Endothelial cell of umbilical vein (primary cell): Measurements from ENCODE around the gene NCEH1. TPM values are rescaled to one million over a fixed set of nuclear protein-coding genes. Genes with fewer than 3 reads are reported as not detected.

Experiments used
- BruUV-seq: library from RNA; stranded (reverse); fragments of 400-500 nt; replicated peaks from 2 replicates; lab custom pipeline; 2021; lab: Mats Ljungman, UMichigan
- CTCF ChIA-PET: fragments of 300-600, 350-600 bp; sonication (Branson Sonifier 250); formaldehyde crosslinking; loops from one replicate; lab custom pipeline; 2021; ENCODE audit warnings: antibody characterized with exemption, inconsistent platforms; lab: Charles Lee
- POLR2A ChIA-PET: fragments of 300-600, 350-600 bp; sonication (Branson Sonifier 250); formaldehyde crosslinking; loops from one replicate; lab custom pipeline; 2021; ENCODE audit warnings: antibody characterized with exemption, inconsistent platforms; lab: Charles Lee
- DNase-seq: peaks from one replicate; pipeline ENCODE4 v3.0.0-alpha.2; 2011; ENCODE audit warnings: low read depth, low spot score
- FAIRE-seq: peaks from 2 replicates; lab custom pipeline; 2011; peaks lifted over from hg19 to GRCh38; lab: Jason Lieb, UNC
- H2AFZ ChIP-seq: 2 replicates; pipeline ENCODE4 v1.6.0; 2012; ENCODE audit warnings: low read depth, low read length, control low read depth, inconsistent platforms
- H3K27ac ChIP-seq: 2 replicates; pipeline ENCODE4 v1.5.1; 2011; ENCODE audit warnings: low read depth, mild to moderate bottlenecking, control low read depth, low read length, moderate library complexity; ENCODE audit not compliant: insufficient read depth
- H3K27me3 ChIP-seq, 2 experiments: 2 replicates each; pipeline versions ENCODE4 v1.6.0 to v1.6.1; 2011; ENCODE audit warnings: low read length in 2 of 2, mixed read lengths in 1 of 2; ENCODE audit not compliant: control insufficient read depth in 2 of 2, insufficient read depth in 2 of 2
- H3K36me3 ChIP-seq, 2 experiments: 2 replicates in 1 of 2; 3 replicates in 1 of 2; pipeline ENCODE4 v1.5.1; 2011; ENCODE audit warnings: low read length in 2 of 2, mild to moderate bottlenecking in 1 of 2, moderate library complexity in 1 of 2; ENCODE audit not compliant: control insufficient read depth in 2 of 2, insufficient read depth in 2 of 2; ENCODE audit errors: extremely low read depth in 1 of 2
- H3K4me1 ChIP-seq: 3 replicates; pipeline ENCODE4 v1.5.1; 2011; ENCODE audit warnings: mild to moderate bottlenecking, low read length; ENCODE audit not compliant: control insufficient read depth, insufficient read depth; ENCODE audit errors: extremely low read depth
- H3K4me2 ChIP-seq: 2 replicates; pipeline ENCODE4 v1.6.1; 2011; ENCODE audit warnings: low read length, control low read depth, mixed read lengths; ENCODE audit not compliant: insufficient read depth
- H3K4me3 ChIP-seq, 3 experiments: fragments of 200-600 bp in 1 of 3; sonication (generic), shearing (Covaris generic) in 1 of 3; replicated peaks in 1 of 3; 2 replicates each; pipeline ENCODE4 v1.5.1; 2011 to 2016; ENCODE audit warnings: control low read depth in 3 of 3, low read length in 3 of 3, mild to moderate bottlenecking in 2 of 3, inconsistent platforms in 1 of 3, low read depth in 1 of 3, moderate library complexity in 1 of 3; ENCODE audit not compliant: insufficient read depth in 1 of 3
- H3K79me2 ChIP-seq: 2 replicates; pipeline ENCODE4 v1.6.0; 2012; ENCODE audit warnings: low read length, inconsistent platforms; ENCODE audit not compliant: control insufficient read depth, insufficient read depth
- H3K9ac ChIP-seq: replicated peaks from 2 replicates; pipeline ENCODE3; 2011; ENCODE audit warnings: low read length, control low read depth; ENCODE audit not compliant: insufficient read depth; ENCODE audit errors: extremely low read depth
- H3K9me1 ChIP-seq: replicated peaks from 3 replicates; pipeline ENCODE4 v1.6.0; 2011; ENCODE audit warnings: mild to moderate bottlenecking, low read length; ENCODE audit not compliant: control insufficient read depth, insufficient read depth; ENCODE audit errors: extremely low read depth
- H3K9me3 ChIP-seq: replicated peaks from 2 replicates; pipeline ENCODE4 v1.5.1; 2012; ENCODE audit warnings: low read length, inconsistent platforms; ENCODE audit not compliant: control insufficient read depth, insufficient read depth
- H4K20me1 ChIP-seq: replicated peaks from 2 replicates; pipeline ENCODE3; 2011; ENCODE audit warnings: mild to moderate bottlenecking, low read length; ENCODE audit not compliant: control insufficient read depth, insufficient read depth; ENCODE audit errors: extremely low read depth
- EZH2 ChIP-seq: IDR thresholded peaks from 2 replicates; pipeline ENCODE4 v1.6.1; 2012; ENCODE audit warnings: borderline replicate concordance, low read depth, mild to moderate bottlenecking, moderate library complexity, low read length, inconsistent platforms; ENCODE audit not compliant: severe bottlenecking
- FOS ChIP-seq: IDR thresholded peaks from 2 replicates; pipeline ENCODE4 v1.6.1; 2011; ENCODE audit warnings: mild to moderate bottlenecking, low read length, moderate library complexity, borderline replicate concordance; ENCODE audit not compliant: insufficient read depth
- GATA2 ChIP-seq: IDR thresholded peaks from 2 replicates; pipeline ENCODE4 v1.7.0; 2011; ENCODE audit warnings: low read depth, mild to moderate bottlenecking, moderate library complexity, mixed read lengths, low read length; ENCODE audit not compliant: insufficient read length, insufficient read depth
- JUN ChIP-seq: IDR thresholded peaks from 2 replicates; pipeline ENCODE4 v1.6.1; 2011; ENCODE audit warnings: borderline replicate concordance, low read depth; ENCODE audit not compliant: insufficient read length, insufficient read depth
- MYC ChIP-seq: IDR thresholded peaks from one replicate; pipeline ENCODE4 v1.6.1; 2011; ENCODE audit warnings: mild to moderate bottlenecking, low read depth, low read length
- POLR2A ChIP-seq: IDR thresholded peaks from 2 replicates; pipeline ENCODE4 v1.6.1; 2012; ENCODE audit warnings: low read depth, mild to moderate bottlenecking, control low read depth, low read length
- POLR2AphosphoS5 ChIP-seq: IDR thresholded peaks from 2 replicates; pipeline ENCODE4 v1.6.1; 2012; ENCODE audit warnings: low read depth, mild to moderate bottlenecking, control low read depth, low read length, moderate library complexity; ENCODE audit not compliant: insufficient read depth
- dilution Hi-C: fragments of 300-500 bp; cut with MboI; formaldehyde crosslinking; loops from one replicate; pipeline ENCODE4 v1.15.0; 2019; ENCODE audit warnings: low sequenced_read_pairs; ENCODE audit not compliant: extremely low pct_ligation_motif_present
- intact Hi-C: fragments of 100-400 bp; cut with micrococcal nuclease; formaldehyde crosslinking; loops from one replicate; pipeline ENCODE4 v1.10.0; 2022
- polyA plus RNA-seq, 4 experiments: library from polyadenylated mRNA; depleted of rRNA in 3 of 4; stranded (reverse) in 3 of 4; unstranded in 1 of 4; fragments of >200 nt; gene quantifications; 2 replicates each; pipeline versions ENCODE4 v1.2.1 to v1.2.3, GENCODE V29; 2011 to 2012; ENCODE audit warnings: missing spikeins in 1 of 4
- total RNA-seq: library from RNA; stranded (reverse); gene quantifications from 2 replicates; pipeline ENCODE4 v1.2.3, GENCODE V29; 2021
- TF ChIP-seq, protein P1 (sequence below): IDR thresholded peaks from 2 replicates; pipeline ENCODE4 v1.6.1; 2011; ENCODE audit not compliant: insufficient read depth, insufficient read length
- TF ChIP-seq, protein P2 (sequence below), 2 donors: IDR thresholded peaks; 1 replicate in 1 of 2; 2 replicates in 1 of 2; pipeline ENCODE4 v1.5.1; 2011; ENCODE audit warnings: low read length in 2 of 2, mild to moderate bottlenecking in 2 of 2, moderate library complexity in 2 of 2, control low read depth in 1 of 2, inconsistent platforms in 1 of 2, low read depth in 1 of 2; ENCODE audit not compliant: insufficient read depth in 1 of 2; ENCODE audit errors: extremely low read depth in 1 of 2

Gene NCEH1
- total and polyA plus RNA-seq, 2 donors (not counting 3 experiments of a cell fraction or from before 2014, with no cell fraction given), result 10.0 to 20.3 TPM

DNA sequence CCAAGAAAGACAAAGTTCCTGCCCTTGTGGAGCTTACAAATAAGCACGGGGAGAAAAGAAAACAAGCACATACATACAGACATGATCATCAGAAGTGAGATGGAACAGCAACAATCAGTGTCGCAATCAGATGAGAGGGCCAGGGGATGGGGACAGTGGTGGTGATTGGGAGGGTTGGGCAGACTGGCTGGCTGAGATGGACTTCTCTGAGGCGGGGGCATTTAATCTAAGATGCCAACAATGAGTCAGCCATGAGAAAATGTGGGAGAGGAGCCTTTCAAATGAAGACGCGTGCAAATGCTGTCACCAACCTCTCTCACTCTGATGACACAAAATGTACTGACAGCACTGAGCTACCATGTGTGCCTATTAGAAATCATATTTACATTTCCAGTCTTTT lies 81.4 kb downstream of the NCEH1 start:
- dilution Hi-C loops, result no loop called here
- no peak overlapping the region for H3K4me2 ChIP-seq
- POLR2A ChIA-PET, result no interaction called here
- H4K20me1 ChIP-seq, result no peaks in the 10 kb centered on the region
- no peak overlapping the region for H3K27ac ChIP-seq
- H2AFZ ChIP-seq, result no peak overlapping the region
- FAIRE-seq, result no peak
- CTCF ChIA-PET, result interaction anchor here (1.4 to 1.5 kb wide), 2 partner anchors 15 to 34 kb away, joined by 3 to 6 read pairs; no protein-coding TSS in a partner anchor
- H3K27me3 ChIP-seq, result no peaks in the 10 kb centered on the region
- H3K36me3 ChIP-seq, result no peaks in the 10 kb centered on the region
- no peak overlapping the region for H3K4me3 ChIP-seq
- DNase-seq, result no peak
- no TSS peak for BruUV-seq
- no peaks in the 10 kb centered on the region for H3K9me3 ChIP-seq
- intact Hi-C loops, result no loop called here
- H3K4me1 ChIP-seq, result peaks cover 6% of the 10 kb centered on the region
- H3K79me2 ChIP-seq, result no peaks in the 10 kb centered on the region
- TF ChIP-seq POLR2A, result no peak
- no peak for TF ChIP-seq GATA2
- TF ChIP-seq JUN, result no peak
- TF ChIP-seq, protein P1, sequence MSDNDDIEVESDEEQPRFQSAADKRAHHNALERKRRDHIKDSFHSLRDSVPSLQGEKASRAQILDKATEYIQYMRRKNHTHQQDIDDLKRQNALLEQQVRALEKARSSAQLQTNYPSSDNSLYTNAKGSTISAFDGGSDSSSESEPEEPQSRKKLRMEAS, result no peak
- TF ChIP-seq, protein P2, sequence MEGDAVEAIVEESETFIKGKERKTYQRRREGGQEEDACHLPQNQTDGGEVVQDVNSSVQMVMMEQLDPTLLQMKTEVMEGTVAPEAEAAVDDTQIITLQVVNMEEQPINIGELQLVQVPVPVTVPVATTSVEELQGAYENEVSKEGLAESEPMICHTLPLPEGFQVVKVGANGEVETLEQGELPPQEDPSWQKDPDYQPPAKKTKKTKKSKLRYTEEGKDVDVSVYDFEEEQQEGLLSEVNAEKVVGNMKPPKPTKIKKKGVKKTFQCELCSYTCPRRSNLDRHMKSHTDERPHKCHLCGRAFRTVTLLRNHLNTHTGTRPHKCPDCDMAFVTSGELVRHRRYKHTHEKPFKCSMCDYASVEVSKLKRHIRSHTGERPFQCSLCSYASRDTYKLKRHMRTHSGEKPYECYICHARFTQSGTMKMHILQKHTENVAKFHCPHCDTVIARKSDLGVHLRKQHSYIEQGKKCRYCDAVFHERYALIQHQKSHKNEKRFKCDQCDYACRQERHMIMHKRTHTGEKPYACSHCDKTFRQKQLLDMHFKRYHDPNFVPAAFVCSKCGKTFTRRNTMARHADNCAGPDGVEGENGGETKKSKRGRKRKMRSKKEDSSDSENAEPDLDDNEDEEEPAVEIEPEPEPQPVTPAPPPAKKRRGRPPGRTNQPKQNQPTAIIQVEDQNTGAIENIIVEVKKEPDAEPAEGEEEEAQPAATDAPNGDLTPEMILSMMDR (IDR thresholded peaks at IDR 0.05; ENCODE audit: extremely low read depth in 1 of 2, insufficient read depth in 1 of 2, low read depth in 1 of 2, low read length in 2 of 2), result no peak
- TF ChIP-seq MYC, result no peak
- TF ChIP-seq FOS, result no peak
- TF ChIP-seq POLR2AphosphoS5, result no peak
- TF ChIP-seq EZH2, result no peak
- no peak overlapping the region for H3K9ac ChIP-seq
- no peaks in the 10 kb centered on the region for H3K9me1 ChIP-seq
